H9 (cell line): Measurements from ENCODE around the gene IP6K3. TPM values are rescaled to one million over a fixed set of nuclear protein-coding genes. Genes with fewer than 3 reads are reported as not detected.

Experiments
- DNase-seq: peaks from one replicate; pipeline ENCODE4 v3.0.0-alpha.2; 2017
- H2AFZ ChIP-seq: one replicate; pipeline ENCODE4 v1.6.1; 2013; ENCODE audit warnings: mild to moderate bottlenecking, low read length, control low read depth, moderate library complexity
- H2AK5ac ChIP-seq: 2 replicates; pipeline ENCODE4 v1.6.1; 2013; ENCODE audit warnings: low read length, control low read depth, mixed read lengths; ENCODE audit not compliant: insufficient read length
- H2BK120ac ChIP-seq: one replicate; pipeline ENCODE4 v1.6.1; 2013; ENCODE audit warnings: low read depth, mild to moderate bottlenecking, low read length, control low read depth, inconsistent platforms; ENCODE audit not compliant: poor library complexity, severe bottlenecking
- H2BK12ac ChIP-seq: 2 replicates; pipeline ENCODE4 v1.6.1; 2013; ENCODE audit warnings: low read length, control low read depth, mixed read lengths, low read depth; ENCODE audit not compliant: insufficient read length
- H2BK15ac ChIP-seq: 2 replicates; pipeline ENCODE4 v1.6.1; 2013; ENCODE audit warnings: low read depth, low read length, control low read depth
- H2BK20ac ChIP-seq: one replicate; pipeline ENCODE4 v1.6.1; 2013; ENCODE audit warnings: low read depth, mild to moderate bottlenecking, low read length, control low read depth, inconsistent platforms; ENCODE audit not compliant: poor library complexity, severe bottlenecking
- H2BK5ac ChIP-seq: 2 replicates; pipeline ENCODE4 v1.6.1; 2013; ENCODE audit warnings: low read length, control low read depth, mixed read lengths; ENCODE audit not compliant: insufficient read length
- H3K14ac ChIP-seq: 2 replicates; pipeline ENCODE4 v1.6.1; 2013; ENCODE audit warnings: low read length, control low read depth; ENCODE audit not compliant: insufficient read depth
- H3K18ac ChIP-seq: 2 replicates; pipeline ENCODE4 v1.6.1; 2013; ENCODE audit warnings: low read depth, mild to moderate bottlenecking, mixed read lengths, low read length, control low read depth; ENCODE audit not compliant: insufficient read length
- H3K23ac ChIP-seq: 2 replicates; pipeline ENCODE4 v1.6.1; 2013; ENCODE audit warnings: low read length, control low read depth, mixed read lengths, low read depth; ENCODE audit not compliant: insufficient read length
- H3K23me2 ChIP-seq: 2 replicates; pipeline ENCODE4 v1.6.1; 2013; ENCODE audit warnings: low read depth, mild to moderate bottlenecking, mixed read lengths, low read length, control low read depth; ENCODE audit not compliant: insufficient read length, poor library complexity, severe bottlenecking
- H3K27ac ChIP-seq: 2 replicates; pipeline ENCODE4 v1.5.1; 2013; ENCODE audit warnings: low read length, control low read depth, mixed read lengths, low read depth; ENCODE audit not compliant: insufficient read length
- H3K27me3 ChIP-seq: 2 replicates; pipeline ENCODE4 v1.6.1; 2013; ENCODE audit warnings: low read length, control low read depth, inconsistent platforms; ENCODE audit not compliant: insufficient read depth
- H3K4ac ChIP-seq: 2 replicates; pipeline ENCODE4 v1.6.1; 2013; ENCODE audit warnings: low read depth, mild to moderate bottlenecking, control low read depth, inconsistent platforms, low read length, moderate library complexity
- H3K4me1 ChIP-seq: 2 replicates; pipeline ENCODE4 v1.6.1; 2013; ENCODE audit warnings: low read length, control low read depth, inconsistent platforms; ENCODE audit not compliant: insufficient read depth
- H3K4me2 ChIP-seq: 2 replicates; pipeline ENCODE4 v1.6.1; 2013; ENCODE audit warnings: low read length, control low read depth, mixed read lengths; ENCODE audit not compliant: insufficient read length, insufficient read depth
- H3K56ac ChIP-seq: 2 replicates; pipeline ENCODE4 v1.6.1; 2013; ENCODE audit warnings: low read depth, mild to moderate bottlenecking, mixed read lengths, low read length, control low read depth; ENCODE audit not compliant: insufficient read length
- H3K79me1 ChIP-seq: 2 replicates; pipeline ENCODE4 v1.6.1; 2013; ENCODE audit warnings: low read depth, mild to moderate bottlenecking, moderate library complexity, low read length, control low read depth, inconsistent platforms; ENCODE audit not compliant: insufficient read depth, poor library complexity, severe bottlenecking
- H3K79me2 ChIP-seq: 2 replicates; pipeline ENCODE4 v1.6.1; 2013; ENCODE audit warnings: low read length, control low read depth, inconsistent platforms; ENCODE audit not compliant: insufficient read depth
- H3K9ac ChIP-seq: 2 replicates; pipeline ENCODE4 v1.6.1; 2013; ENCODE audit warnings: low read length, control low read depth, mixed read lengths; ENCODE audit not compliant: insufficient read length; ENCODE audit errors: extremely low read depth
- H3K9me3 ChIP-seq: one replicate; pipeline ENCODE4 v1.6.1; 2013; ENCODE audit warnings: low read depth, low read length, inconsistent platforms; ENCODE audit not compliant: control insufficient read depth
- H3T11ph ChIP-seq: one replicate; pipeline ENCODE4 v1.6.1; 2013; ENCODE audit warnings: mild to moderate bottlenecking, low read length, control low read depth, inconsistent platforms
- H4K20me1 ChIP-seq: one replicate; pipeline ENCODE4 v1.6.1; 2013; ENCODE audit not compliant: control insufficient read depth, insufficient read length, insufficient read depth
- H4K5ac ChIP-seq: 2 replicates; pipeline ENCODE4 v1.6.1; 2013; ENCODE audit warnings: low read depth, mild to moderate bottlenecking, mixed read lengths, low read length, control low read depth; ENCODE audit not compliant: insufficient read length
- H4K8ac ChIP-seq: replicated peaks from 2 replicates; pipeline ENCODE4 v1.6.1; 2013; ENCODE audit warnings: low read length, control low read depth, mixed read lengths, low read depth; ENCODE audit not compliant: insufficient read length
- H4K91ac ChIP-seq: 2 replicates; pipeline ENCODE4 v1.6.1; 2013; ENCODE audit warnings: low read depth, mild to moderate bottlenecking, moderate library complexity, mixed read lengths, low read length, control low read depth; ENCODE audit not compliant: insufficient read length
- H3K27ac Mint-ChIP-seq, 3 experiments: 2 replicates in 2 of 3; 3 replicates in 1 of 3; pipeline ENCODE4 v1.8.0; 2020 to 2021; ENCODE audit warnings: mixed read lengths in 3 of 3, mild to moderate bottlenecking in 1 of 3, moderate library complexity in 1 of 3
- H3K27me3 Mint-ChIP-seq: 2 replicates; pipeline ENCODE4 v1.8.0; 2021; ENCODE audit warnings: low read depth, mild to moderate bottlenecking, moderate library complexity, mixed read lengths
- H3K36me3 Mint-ChIP-seq, 3 experiments: 2 replicates in 2 of 3; 3 replicates in 1 of 3; pipeline ENCODE4 v1.8.0; 2020 to 2021; ENCODE audit warnings: low read depth in 3 of 3, mixed read lengths in 3 of 3; ENCODE audit not compliant: insufficient read depth in 1 of 3
- H3K4me1 Mint-ChIP-seq, 2 experiments: 2 replicates each; pipeline ENCODE4 v1.8.0; 2020; ENCODE audit warnings: mixed read lengths in 2 of 2
- H3K4me3 Mint-ChIP-seq, 2 experiments: 2 replicates in 1 of 2; 3 replicates in 1 of 2; pipeline ENCODE4 v1.8.0; 2020 to 2021; ENCODE audit warnings: mild to moderate bottlenecking in 2 of 2, mixed read lengths in 2 of 2, moderate library complexity in 1 of 2
- H3K9me3 Mint-ChIP-seq, 2 experiments: 2 replicates in 1 of 2; 3 replicates in 1 of 2; pipeline ENCODE4 v1.8.0; 2020; ENCODE audit warnings: mild to moderate bottlenecking in 2 of 2, mixed read lengths in 2 of 2, moderate library complexity in 1 of 2
- WGBS: extraction: QIAGEN DNeasy Blood & Tissue Kit; methylation state at CpG from one replicate; pipeline ENCODE4 v1.1.7; 2013; ENCODE audit warnings: missing lambda C conversion rate, low lambda C conversion rate, mixed read lengths; ENCODE audit not compliant: insufficient read length; ENCODE audit errors: extremely low coverage; 5-methylcytosine and 5-hydroxymethylcytosine counted together
- total RNA-seq: library from RNA; stranded (reverse); gene quantifications from 2 replicates; pipeline ENCODE4 v1.2.1, GENCODE V29; 2021
- TF ChIP-seq, protein P1 (sequence below): fragments of 200-600 bp; sonication (generic); conservative IDR thresholded peaks from 3 replicates; pipeline ENCODE4 v1.8.0; 2021; ENCODE audit warnings: antibody characterized with exemption, mild to moderate bottlenecking

IP6K3 gene
- total RNA-seq, 1 experiment from 2014 or later: 0.46 TPM

GRCh38 chr6:33692078-33692759 lies 54.5 kb downstream of the IP6K3 start:
- peaks cover 6 to 13% of the 10 kb centered on the region in 2 experiments for H3K4me1 Mint-ChIP-seq
- H2BK12ac ChIP-seq: no peak overlapping the region
- no peak overlapping the region for H3K4me2 ChIP-seq
- H3K27me3 ChIP-seq: no peaks in the 10 kb centered on the region
- no peak overlapping the region for H3K27ac ChIP-seq
- no peaks in the 10 kb centered on the region for H3K27me3 Mint-ChIP-seq
- no peak overlapping the region for H3K4ac ChIP-seq
- no peak overlapping the region for H2AK5ac ChIP-seq
- H3K79me1 ChIP-seq: no peaks in the 10 kb centered on the region
- no peak overlapping the region for H2BK15ac ChIP-seq
- no peak overlapping the region for H4K8ac ChIP-seq
- peak overlapping the region in 1 of 3 experiments; percentile 10; a peak in 3 of 7 replicates for H3K27ac Mint-ChIP-seq
- no peaks in the 10 kb centered on the region for H3K9me3 ChIP-seq
- no peak overlapping the region for H2BK20ac ChIP-seq
- no peak overlapping the region for H3K23ac ChIP-seq
- H2AFZ ChIP-seq: no peak overlapping the region
- peaks cover 34 to 90% (median 74%) of the 10 kb centered on the region in 3 experiments; a peak in 6 of 7 replicates for H3K36me3 Mint-ChIP-seq
- no peak overlapping the region for H3K18ac ChIP-seq
- WGBS: no CpG with 5 or more reads among the region's 12 CpGs
- H4K91ac ChIP-seq: no peak overlapping the region
- no peaks in the 10 kb centered on the region for H3K4me1 ChIP-seq
- TF ChIP-seq, protein P1, sequence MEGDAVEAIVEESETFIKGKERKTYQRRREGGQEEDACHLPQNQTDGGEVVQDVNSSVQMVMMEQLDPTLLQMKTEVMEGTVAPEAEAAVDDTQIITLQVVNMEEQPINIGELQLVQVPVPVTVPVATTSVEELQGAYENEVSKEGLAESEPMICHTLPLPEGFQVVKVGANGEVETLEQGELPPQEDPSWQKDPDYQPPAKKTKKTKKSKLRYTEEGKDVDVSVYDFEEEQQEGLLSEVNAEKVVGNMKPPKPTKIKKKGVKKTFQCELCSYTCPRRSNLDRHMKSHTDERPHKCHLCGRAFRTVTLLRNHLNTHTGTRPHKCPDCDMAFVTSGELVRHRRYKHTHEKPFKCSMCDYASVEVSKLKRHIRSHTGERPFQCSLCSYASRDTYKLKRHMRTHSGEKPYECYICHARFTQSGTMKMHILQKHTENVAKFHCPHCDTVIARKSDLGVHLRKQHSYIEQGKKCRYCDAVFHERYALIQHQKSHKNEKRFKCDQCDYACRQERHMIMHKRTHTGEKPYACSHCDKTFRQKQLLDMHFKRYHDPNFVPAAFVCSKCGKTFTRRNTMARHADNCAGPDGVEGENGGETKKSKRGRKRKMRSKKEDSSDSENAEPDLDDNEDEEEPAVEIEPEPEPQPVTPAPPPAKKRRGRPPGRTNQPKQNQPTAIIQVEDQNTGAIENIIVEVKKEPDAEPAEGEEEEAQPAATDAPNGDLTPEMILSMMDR: no peak
- no peak overlapping the region for H3T11ph ChIP-seq
- H3K56ac ChIP-seq: no peak overlapping the region
- DNase-seq: peak; percentile 57
- H4K5ac ChIP-seq: no peak overlapping the region
- H3K79me2 ChIP-seq: no peaks in the 10 kb centered on the region
- H3K23me2 ChIP-seq: no peaks in the 10 kb centered on the region
- H2BK120ac ChIP-seq: no peak overlapping the region
- no peak overlapping the region for H3K4me3 Mint-ChIP-seq
- H3K9ac ChIP-seq: no peak overlapping the region
- H2BK5ac ChIP-seq: no peak overlapping the region
- H4K20me1 ChIP-seq: no peaks in the 10 kb centered on the region
- no peak overlapping the region for H3K14ac ChIP-seq
- no peaks in the 10 kb centered on the region for H3K9me3 Mint-ChIP-seq
